HG03039 (cell line): ENCODE data around the gene SLC17A6.

ENCODE experiments used
- ATAC-seq: cut with Tn5 transposase; IDR thresholded peaks from one replicate; pipeline ENCODE4 v1.9.1; 2021; ENCODE audit warnings: mild to moderate bottlenecking, moderate library complexity; ENCODE audit not compliant: unreplicated experiment

Gene SLC17A6

GRCh38 chr11:22337596-22338485 lies at the start of gene SLC17A6:
Gene SLC17A6 (plus strand): TSS chr11:22338381. CDS start chr11:22338534, 153 bp downstream.
- ATAC-seq, result no peak

GRCh38 chr11:22302368-22302767 lies 35.8 kb upstream of the SLC17A6 start:
- ATAC-seq, result no peak

- no peak for ATAC-seq
Measured at GRCh38 chr11:22304337-22304961, 33.7 kb upstream of the SLC17A6 start.

GRCh38 chr11:22317656-22318055 lies 20.5 kb upstream of the SLC17A6 start:
- no peak for ATAC-seq

GRCh38 chr11:22331771-22332170 lies 6.4 kb upstream of the SLC17A6 start:
- no peak for ATAC-seq

GRCh38 chr11:22336587-22336986 lies 1.6 kb upstream of the SLC17A6 start:
- ATAC-seq, result no peak

GRCh38 chr11:22339611-22340010 lies 1.4 kb downstream of the SLC17A6 start:
- no peak for ATAC-seq

- ATAC-seq, result no peak
Measured at GRCh38 chr11:22340235-22340634, 2.1 kb downstream of the SLC17A6 start.

GRCh38 chr11:22340701-22341587 lies 2.8 kb downstream of the SLC17A6 start:
- ATAC-seq, result no peak

GRCh38 chr11:22341588-22341931 lies 3.4 kb downstream of the SLC17A6 start:
- no peak for ATAC-seq

GRCh38 chr11:22342211-22343031 lies 4.2 kb downstream of the SLC17A6 start:
- ATAC-seq, result no peak

GRCh38 chr11:22343032-22343324 lies 4.8 kb downstream of the SLC17A6 start:
- no peak for ATAC-seq

GRCh38 chr11:22343371-22344032 lies 5.3 kb downstream of the SLC17A6 start:
- no peak for ATAC-seq

GRCh38 chr11:22344081-22344480 lies 5.9 kb downstream of the SLC17A6 start:
- ATAC-seq, result no peak

- no peak for ATAC-seq
Measured at GRCh38 chr11:22346282-22346681, 8.1 kb downstream of the SLC17A6 start.

GRCh38 chr11:22347857-22348487 lies 9.8 kb downstream of the SLC17A6 start:
- no peak for ATAC-seq

GRCh38 chr11:22349491-22349890 lies 11.3 kb downstream of the SLC17A6 start:
- no peak for ATAC-seq

- no peak for ATAC-seq
Measured at GRCh38 chr11:22359295-22359694, 21.1 kb downstream of the SLC17A6 start.

GRCh38 chr11:22371160-22371559 lies 33.0 kb downstream of the SLC17A6 start:
- ATAC-seq, result no peak

GRCh38 chr11:22387126-22387525 lies 48.9 kb downstream of the SLC17A6 start:
- no peak for ATAC-seq
